CD14-positive monocyte (primary cell): ENCODE results near the gene CBR4. TPM values are rescaled to one million over a fixed set of nuclear protein-coding genes. Genes with fewer than 3 reads are reported as not detected.

Source experiments
- DNase-seq, 3 donors: peaks; one replicate each; pipeline ENCODE4 v3.0.0-alpha.2; 2011 to 2022
- H2AFZ ChIP-seq: 2 replicates; pipeline ENCODE4 v1.6.0; 2012; ENCODE audit warnings: mild to moderate bottlenecking, low read depth, low read length, inconsistent platforms; ENCODE audit not compliant: insufficient read depth, poor library complexity, severe bottlenecking
- H3K27ac ChIP-seq, 2 donors: 1 replicate in 1 of 2; 2 replicates in 1 of 2; pipeline ENCODE4 v1.5.1; 2012 to 2013; ENCODE audit warnings: low read length in 2 of 2, control low read depth in 1 of 2, inconsistent platforms in 1 of 2, low read depth in 1 of 2, mild to moderate bottlenecking in 1 of 2
- H3K27me3 ChIP-seq, 2 donors: one replicate each; pipeline versions ENCODE4 v1.6.0 to v1.6.1; 2011 to 2013; ENCODE audit warnings: low read length in 2 of 2; ENCODE audit not compliant: control insufficient read depth in 2 of 2, insufficient read depth in 2 of 2
- H3K36me3 ChIP-seq, 2 donors: replicated peaks in 1 of 2; 1 replicate in 1 of 2; 2 replicates in 1 of 2; pipeline versions ENCODE4 v1.5.1 to v1.6.1; 2012 to 2013; ENCODE audit warnings: low read length in 2 of 2, control low read depth in 1 of 2, inconsistent platforms in 1 of 2, mild to moderate bottlenecking in 1 of 2; ENCODE audit not compliant: insufficient read depth in 2 of 2, control insufficient read depth in 1 of 2
- H3K4me1 ChIP-seq, 2 donors: 1 replicate in 1 of 2; 2 replicates in 1 of 2; pipeline versions ENCODE4 v1.5.1 to v1.6.1; 2012 to 2013; ENCODE audit warnings: low read length in 2 of 2, control low read depth in 1 of 2, inconsistent platforms in 1 of 2, mild to moderate bottlenecking in 1 of 2, moderate library complexity in 1 of 2; ENCODE audit not compliant: insufficient read depth in 2 of 2, control insufficient read depth in 1 of 2
- H3K4me2 ChIP-seq: replicated peaks from 2 replicates; pipeline ENCODE3; 2012; ENCODE audit warnings: low read length, moderate library complexity, mild to moderate bottlenecking; ENCODE audit not compliant: poor library complexity, severe bottlenecking; ENCODE audit errors: extremely low read depth
- H3K4me3 ChIP-seq, 3 experiments: fragments of 200-600 bp in 1 of 3; sonication (generic) in 1 of 3; replicated peaks in 1 of 3; 1 replicate in 2 of 3; 2 replicates in 1 of 3; pipeline ENCODE4 v1.5.1; 2011 to 2013; ENCODE audit warnings: low read length in 3 of 3, mild to moderate bottlenecking in 3 of 3, control low read depth in 2 of 3, low read depth in 2 of 3, inconsistent platforms in 1 of 3, moderate library complexity in 1 of 3
- H3K79me2 ChIP-seq: 2 replicates; pipeline ENCODE4 v1.6.0; 2012; ENCODE audit warnings: mild to moderate bottlenecking, control low read depth, inconsistent platforms, low read length, moderate library complexity; ENCODE audit not compliant: insufficient read depth
- H3K9ac ChIP-seq: 2 replicates; pipeline ENCODE4 v1.6.0; 2017; ENCODE audit warnings: low read length, mild to moderate bottlenecking; ENCODE audit not compliant: insufficient read depth, poor library complexity, severe bottlenecking
- H3K9me3 ChIP-seq, 2 donors: replicated peaks in 1 of 2; 1 replicate in 1 of 2; 2 replicates in 1 of 2; pipeline versions ENCODE4 v1.5.1 to v1.6.1; 2012 to 2013; ENCODE audit warnings: low read length in 2 of 2, control low read depth in 1 of 2; ENCODE audit not compliant: control insufficient read depth in 1 of 2, insufficient read depth in 1 of 2
- H4K20me1 ChIP-seq: 2 replicates; pipeline ENCODE4 v1.6.0; 2012; ENCODE audit warnings: mild to moderate bottlenecking, low read length, control low read depth, moderate library complexity; ENCODE audit not compliant: insufficient read depth
- H3K27ac Mint-ChIP-seq, 7 donors: one replicate each; pipeline ENCODE4 v1.8.0; 2020; ENCODE audit warnings: mild to moderate bottlenecking in 7 of 7, mixed read lengths in 7 of 7, moderate library complexity in 6 of 7, inconsistent platforms in 2 of 7
- H3K27me3 Mint-ChIP-seq, 3 donors: one replicate each; pipeline ENCODE4 v1.8.0; 2021 to 2022; ENCODE audit warnings: low read depth in 3 of 3, mild to moderate bottlenecking in 3 of 3, mixed read lengths in 3 of 3, moderate library complexity in 3 of 3, inconsistent platforms in 1 of 3
- H3K36me3 Mint-ChIP-seq, 2 donors: one replicate each; pipeline ENCODE4 v1.8.0; 2020; ENCODE audit warnings: mixed read lengths in 2 of 2, inconsistent platforms in 1 of 2, mild to moderate bottlenecking in 1 of 2
- H3K4me1 Mint-ChIP-seq: one replicate; pipeline ENCODE4 v1.8.0; 2020; ENCODE audit warnings: mild to moderate bottlenecking, mixed read lengths
- H3K4me3 Mint-ChIP-seq, 2 donors: one replicate each; pipeline ENCODE4 v1.8.0; 2020; ENCODE audit warnings: mild to moderate bottlenecking in 2 of 2, mixed read lengths in 2 of 2, moderate library complexity in 1 of 2
- H3K9me3 Mint-ChIP-seq, 7 donors: one replicate each; pipeline ENCODE4 v1.8.0; 2020 to 2022; ENCODE audit warnings: mixed read lengths in 7 of 7, mild to moderate bottlenecking in 6 of 7, moderate library complexity in 6 of 7, inconsistent platforms in 2 of 7
- WGBS: methylation state at CpG from one replicate; pipeline ENCODE4 v1.1.5; 2013; ENCODE audit warnings: missing lambda C conversion rate; ENCODE audit not compliant: insufficient coverage; 5-methylcytosine and 5-hydroxymethylcytosine counted together
- intact Hi-C, 2 donors: fragments of 100-400 bp; cut with micrococcal nuclease; formaldehyde crosslinking; loops; one replicate each; pipeline versions ENCODE4 v1.15.0 to v1.15.1; 2023
- polyA plus RNA-seq, 3 donors: library from polyadenylated mRNA; depleted of rRNA in 1 of 3; unstranded in 2 of 3; stranded (reverse) in 1 of 3; fragments of 300-500 nt in 2 of 3; fragments of >200 nt in 1 of 3; fragmentation: Illumina TruSeq in 2 of 3; gene quantifications; 1 replicate in 2 of 3; 2 replicates in 1 of 3; pipeline ENCODE4 v1.2.3, GENCODE V29; 2012 to 2021
- TF ChIP-seq, protein P1 (sequence below): fragments of 200-600 bp; IDR thresholded peaks from one replicate; pipeline ENCODE4 v1.8.0; 2022; ENCODE audit warnings: antibody characterized with exemption, mild to moderate bottlenecking

The CBR4 gene
- polyA plus RNA-seq, 3 donors = 2.8 to 4.2 (median 4.1) TPM

DNA sequence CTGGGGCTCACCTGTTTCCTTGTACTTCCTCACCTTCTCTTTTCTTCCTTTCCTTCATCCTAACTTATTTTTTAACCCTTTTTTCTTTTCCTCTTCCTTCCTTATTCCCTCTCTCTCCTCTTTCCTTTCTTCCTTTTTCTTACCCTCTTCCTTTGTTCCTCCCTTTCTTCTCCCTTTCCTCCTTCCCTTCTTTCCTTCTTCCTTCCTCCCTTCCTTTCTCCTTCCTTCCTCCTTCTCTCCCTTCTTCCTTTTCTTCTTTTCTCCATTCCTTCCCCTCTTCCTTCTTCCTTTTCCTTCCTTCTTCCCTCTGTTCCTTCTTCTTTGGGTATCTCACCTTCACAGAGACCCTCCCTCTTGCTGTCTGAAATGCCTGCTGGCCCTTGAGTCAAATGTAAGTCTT is 22.1 kb upstream of the CBR4 start:
- no peaks in the 10 kb centered on the region for H3K36me3 Mint-ChIP-seq
- TF ChIP-seq, protein P1, sequence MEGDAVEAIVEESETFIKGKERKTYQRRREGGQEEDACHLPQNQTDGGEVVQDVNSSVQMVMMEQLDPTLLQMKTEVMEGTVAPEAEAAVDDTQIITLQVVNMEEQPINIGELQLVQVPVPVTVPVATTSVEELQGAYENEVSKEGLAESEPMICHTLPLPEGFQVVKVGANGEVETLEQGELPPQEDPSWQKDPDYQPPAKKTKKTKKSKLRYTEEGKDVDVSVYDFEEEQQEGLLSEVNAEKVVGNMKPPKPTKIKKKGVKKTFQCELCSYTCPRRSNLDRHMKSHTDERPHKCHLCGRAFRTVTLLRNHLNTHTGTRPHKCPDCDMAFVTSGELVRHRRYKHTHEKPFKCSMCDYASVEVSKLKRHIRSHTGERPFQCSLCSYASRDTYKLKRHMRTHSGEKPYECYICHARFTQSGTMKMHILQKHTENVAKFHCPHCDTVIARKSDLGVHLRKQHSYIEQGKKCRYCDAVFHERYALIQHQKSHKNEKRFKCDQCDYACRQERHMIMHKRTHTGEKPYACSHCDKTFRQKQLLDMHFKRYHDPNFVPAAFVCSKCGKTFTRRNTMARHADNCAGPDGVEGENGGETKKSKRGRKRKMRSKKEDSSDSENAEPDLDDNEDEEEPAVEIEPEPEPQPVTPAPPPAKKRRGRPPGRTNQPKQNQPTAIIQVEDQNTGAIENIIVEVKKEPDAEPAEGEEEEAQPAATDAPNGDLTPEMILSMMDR = no peak
- Histone ChIP-seq H3K36me3 (no peaks in the 10 kb centered on the region), H3K27me3 (no peaks in the 10 kb centered on the region), H3K27ac (no peak overlapping the region), H3K9ac (no peak overlapping the region), H3K4me2 (no peak overlapping the region), H3K79me2 (no peaks in the 10 kb centered on the region), H3K9me3 (no peaks in the 10 kb centered on the region), H3K4me1 (no peaks in the 10 kb centered on the region), H2AFZ (no peak overlapping the region), H3K4me3 (no peak overlapping the region), H4K20me1 (no peaks in the 10 kb centered on the region)
- no peak overlapping the region for H3K4me3 Mint-ChIP-seq
- H3K27ac Mint-ChIP-seq = no peak overlapping the region
- intact Hi-C loops = loop anchor here in 1 of 2 donors (10.0 kb wide), 1 partner anchor 453 kb away; no protein-coding TSS in a partner anchor
- no peak for DNase-seq
- H3K27me3 Mint-ChIP-seq = peaks cover 0 to 7% (median 0%) of the 10 kb centered on the region in 3 donors
- H3K9me3 Mint-ChIP-seq = peaks cover 0 to 9% (median 4%) of the 10 kb centered on the region in 7 donors
- H3K4me1 Mint-ChIP-seq = no peaks in the 10 kb centered on the region

DNA sequence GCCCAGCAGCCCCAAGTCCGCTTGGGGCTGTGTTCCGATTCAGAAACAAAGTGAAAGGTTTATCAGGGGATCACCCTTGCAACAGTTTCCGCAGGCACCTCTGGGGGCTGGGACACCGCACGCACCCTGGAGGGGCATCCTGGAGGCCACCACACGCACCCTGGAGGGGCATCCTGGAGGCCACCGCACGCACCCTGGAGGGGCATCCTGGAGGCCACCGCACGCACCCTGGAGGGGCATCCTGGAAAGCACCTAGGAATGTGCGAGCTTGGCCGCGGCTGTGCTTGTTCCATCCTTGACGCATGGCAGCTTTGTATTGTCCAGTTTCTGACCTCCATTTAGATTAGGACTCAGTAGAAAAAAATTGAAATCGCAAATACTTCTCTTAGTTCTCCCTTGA is 21.3 kb upstream of the CBR4 start:
- no peaks in the 10 kb centered on the region for H3K9me3 ChIP-seq
- H3K36me3 ChIP-seq = no peaks in the 10 kb centered on the region
- H3K4me1 ChIP-seq = no peaks in the 10 kb centered on the region
- no peak for DNase-seq
- Mint-ChIP-seq H3K4me3 (no peak overlapping the region), H3K27me3 (peaks cover 0 to 7% (median 0%) of the 10 kb centered on the region in 3 donors), H3K4me1 (no peaks in the 10 kb centered on the region), H3K36me3 (no peaks in the 10 kb centered on the region), H3K27ac (no peak overlapping the region), H3K9me3 (peaks cover 0 to 9% (median 3%) of the 10 kb centered on the region in 7 donors)
- no peaks in the 10 kb centered on the region for H3K79me2 ChIP-seq
- no peak overlapping the region for H3K4me3 ChIP-seq
- intact Hi-C loops = loop anchor here in 1 of 2 donors (10.0 kb wide), 1 partner anchor 453 kb away; no protein-coding TSS in a partner anchor
- H4K20me1 ChIP-seq = no peaks in the 10 kb centered on the region
- H3K27ac ChIP-seq = no peak overlapping the region
- no peaks in the 10 kb centered on the region for H3K27me3 ChIP-seq
- H2AFZ ChIP-seq = no peak overlapping the region
- no peak overlapping the region for H3K4me2 ChIP-seq
- H3K9ac ChIP-seq = no peak overlapping the region
- TF ChIP-seq, protein P1 = no peak
- WGBS = 97% methylated on average over 14 of the region's 15 CpGs
